NCI-H1092 treated with DMSO at 0.1 percent for 48 hours (cell line): ENCODE results near the gene DBH.

Experiments
- DNase-seq: peaks from one replicate; lab custom pipeline; 2025; lab: John Stamatoyannopoulos, UW

DBH gene

GRCh38 chr9:133635533-133636531 lies at the start of gene DBH:
Gene DBH (plus strand): TSS chr9:133636363. CDS start chr9:133636372, 9 bp downstream.
- no peak for DNase-seq

- DNase-seq: no peak
Measured at GRCh38 chr9:133587051-133587450, 49.1 kb upstream of the DBH start.

DNA sequence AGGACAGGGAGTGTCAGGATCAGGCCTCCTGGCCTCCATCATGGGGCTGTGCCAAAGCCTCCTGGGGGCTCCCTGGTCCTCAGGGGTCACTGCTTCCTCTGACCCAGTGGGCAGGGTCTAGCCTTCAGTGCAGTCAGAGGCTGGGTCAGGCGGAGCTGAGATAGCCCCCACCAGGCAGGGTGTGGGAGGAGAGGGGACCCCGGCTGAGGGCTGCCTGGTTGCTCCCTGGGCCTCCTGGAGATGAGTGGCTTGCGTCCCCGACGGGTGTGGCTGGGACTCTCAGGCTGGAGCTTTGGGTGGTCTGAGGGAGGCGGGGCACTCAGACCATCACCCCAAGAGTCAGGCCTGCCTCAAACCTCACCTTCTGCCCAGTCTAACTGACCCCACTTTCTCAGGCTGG lies 48.7 kb upstream of the DBH start:
- no peak for DNase-seq

GRCh38 chr9:133589454-133590227 lies 46.5 kb upstream of the DBH start:
- DNase-seq: no peak

DNA sequence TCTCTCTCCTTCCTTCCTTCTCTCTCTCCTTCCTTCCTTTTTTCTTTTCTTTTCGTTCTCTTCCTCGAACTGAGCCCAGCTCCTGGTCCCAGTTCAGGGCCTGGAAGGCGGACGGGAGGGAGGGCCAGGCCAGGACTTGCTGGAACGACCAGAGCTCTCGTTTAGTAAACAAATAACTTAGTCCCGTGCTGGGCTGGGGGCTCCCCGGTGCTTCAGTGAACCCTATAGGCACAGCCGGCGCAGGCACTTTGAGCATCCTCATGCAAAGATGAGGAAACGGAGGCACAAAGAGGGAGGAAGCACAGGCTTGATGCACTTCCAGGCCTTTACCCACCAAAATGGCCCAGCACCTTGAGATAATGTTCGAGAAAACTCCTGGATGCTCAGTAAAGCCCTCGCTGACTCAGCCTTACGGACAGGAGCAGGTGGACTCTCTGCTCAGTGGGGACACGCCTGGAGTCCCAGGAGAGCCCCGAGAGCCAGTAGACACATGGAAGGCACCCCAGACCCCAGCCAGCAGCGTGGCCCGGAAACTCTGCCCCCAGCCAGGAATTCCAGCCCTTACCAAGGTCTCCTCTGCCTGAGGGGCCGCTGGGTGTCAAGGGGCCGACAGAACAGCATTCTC lies 45.8 kb upstream of the DBH start:
- DNase-seq: no peak

DNA sequence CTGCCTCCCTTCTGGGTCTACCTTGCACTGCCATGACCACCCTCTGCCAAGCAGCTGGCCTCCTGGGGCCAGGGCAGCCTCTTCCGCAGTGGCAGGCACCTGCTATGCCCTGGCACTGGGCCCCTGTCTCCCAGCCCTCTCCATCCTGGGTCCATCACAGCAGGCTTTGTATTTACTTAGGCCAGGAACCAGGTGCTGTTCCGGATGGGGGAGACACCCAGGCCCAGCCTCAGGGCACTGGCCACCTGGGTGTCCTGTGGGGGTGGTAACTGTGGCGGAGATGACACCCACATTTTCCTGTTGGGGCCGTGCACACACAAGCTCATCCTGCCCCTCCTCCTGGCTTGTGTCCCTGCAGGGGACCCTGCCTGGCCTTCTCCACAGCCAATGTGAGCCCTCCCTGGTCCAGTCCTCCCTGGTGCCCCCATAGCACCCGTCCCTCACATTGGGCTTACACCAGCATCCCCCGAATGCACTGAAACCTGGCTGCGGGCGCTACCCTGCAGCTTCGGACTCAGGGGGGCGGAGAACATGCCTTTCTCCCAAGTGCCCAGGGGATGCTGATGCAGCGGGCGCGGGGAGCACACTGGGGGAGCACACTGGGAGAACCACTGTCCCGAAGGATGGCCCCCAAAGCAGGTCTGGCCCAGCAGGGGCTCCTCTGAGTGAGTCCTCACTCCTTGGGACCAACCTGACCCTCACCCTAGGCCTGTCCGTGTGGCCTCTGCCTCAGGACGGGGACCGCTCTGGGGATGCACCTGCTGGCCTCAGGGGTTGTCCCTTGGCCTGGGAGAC lies 44.9 kb upstream of the DBH start:
- DNase-seq: peak; percentile 87

DNA sequence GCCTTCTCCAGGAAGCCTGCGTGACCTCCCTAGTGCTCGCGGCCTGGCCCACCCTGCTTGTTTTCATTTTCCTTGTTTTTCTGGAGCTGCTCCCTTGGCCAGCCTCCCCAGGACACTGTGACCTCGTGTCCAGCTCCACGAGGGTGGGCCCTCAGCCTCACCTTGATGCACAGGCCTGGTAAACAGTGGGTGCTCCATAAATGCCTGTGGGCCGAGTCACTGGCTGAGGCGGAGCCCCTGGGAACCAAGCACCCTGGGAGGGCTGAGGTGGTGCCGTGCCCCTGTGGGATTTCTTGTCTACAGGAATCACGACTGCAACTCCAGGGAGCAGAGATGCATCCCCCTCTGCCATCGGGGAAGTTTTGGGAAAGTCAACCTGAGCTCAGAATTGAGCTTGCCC lies 44.2 kb upstream of the DBH start:
- DNase-seq: no peak

GRCh38 chr9:133592731-133593409 lies 43.3 kb upstream of the DBH start:
- DNase-seq: no peak

- DNase-seq: no peak
Measured at GRCh38 chr9:133593587-133594253, 42.4 kb upstream of the DBH start.

- DNase-seq: no peak
Measured at GRCh38 chr9:133594310-133594709, 41.9 kb upstream of the DBH start.

DNA sequence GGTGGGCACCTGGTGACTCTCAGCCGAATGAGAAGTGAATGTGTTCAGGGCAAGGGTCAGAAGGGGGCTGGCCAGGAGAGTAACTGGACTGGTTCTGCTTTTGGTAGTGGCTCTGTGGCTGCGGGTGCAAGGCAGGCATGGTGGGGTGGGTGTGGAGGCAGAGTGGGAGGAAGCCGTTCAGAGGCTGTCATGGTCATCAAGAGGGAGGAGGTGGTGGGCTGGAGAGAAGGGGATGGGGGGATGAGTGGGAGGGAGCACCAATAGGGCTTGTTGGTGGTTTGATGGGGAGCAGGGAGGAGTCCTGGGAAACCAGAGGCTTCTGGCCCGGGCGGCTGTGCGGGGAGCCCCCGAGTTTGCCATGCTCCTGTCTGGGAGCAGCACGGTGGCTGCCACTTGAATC lies 40.3 kb upstream of the DBH start:
- no peak for DNase-seq

DNA sequence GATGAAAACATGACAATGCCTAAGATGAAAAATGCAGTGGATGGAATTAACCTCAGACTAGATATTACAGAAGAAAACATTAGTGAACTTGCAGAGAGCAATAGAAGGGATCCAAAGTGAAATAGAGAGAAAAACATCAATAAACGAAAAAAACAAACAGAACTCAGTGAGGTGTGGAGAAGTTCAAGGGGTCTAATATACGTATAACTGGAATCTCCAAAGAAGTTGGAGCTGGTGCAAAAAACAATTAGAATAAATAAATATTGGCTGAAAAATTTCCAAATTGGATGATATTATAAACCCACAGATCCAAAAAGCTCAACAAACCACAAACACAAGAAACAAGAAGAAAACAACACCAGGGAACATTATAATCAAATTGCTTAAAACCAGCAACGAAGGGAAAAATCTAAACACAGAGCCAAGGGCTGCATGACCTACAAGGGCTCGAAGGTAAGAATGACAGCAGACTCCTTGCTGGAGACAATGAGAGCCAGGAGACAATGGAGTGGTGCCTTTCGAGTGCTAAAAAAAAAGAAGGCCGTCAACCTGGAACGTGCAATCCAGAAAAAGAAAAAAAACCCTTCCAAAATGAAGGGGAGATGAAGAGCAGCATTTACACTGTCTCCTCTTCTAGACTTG lies 38.7 kb upstream of the DBH start:
- no peak for DNase-seq

DNA sequence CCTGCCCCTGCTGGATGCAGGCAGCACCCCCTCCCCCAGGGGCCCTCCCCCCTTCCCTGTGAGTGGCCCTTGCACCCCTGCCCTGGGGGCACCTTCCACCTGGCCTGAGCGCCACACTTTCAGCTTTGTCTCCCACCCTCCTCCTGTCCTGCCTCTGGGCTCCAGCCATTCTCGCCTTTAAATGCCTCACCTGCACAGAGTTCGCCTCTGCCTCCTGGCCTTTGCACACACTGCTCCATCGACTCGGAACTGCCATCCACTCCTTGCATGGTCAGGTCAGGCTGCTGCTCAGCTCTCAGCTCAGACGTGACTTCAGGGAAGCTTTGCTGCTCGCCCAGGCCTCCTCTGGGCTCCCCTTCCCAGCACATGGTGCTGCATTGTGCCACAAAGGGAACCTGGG lies 37.2 kb upstream of the DBH start:
- DNase-seq: no peak

DNA sequence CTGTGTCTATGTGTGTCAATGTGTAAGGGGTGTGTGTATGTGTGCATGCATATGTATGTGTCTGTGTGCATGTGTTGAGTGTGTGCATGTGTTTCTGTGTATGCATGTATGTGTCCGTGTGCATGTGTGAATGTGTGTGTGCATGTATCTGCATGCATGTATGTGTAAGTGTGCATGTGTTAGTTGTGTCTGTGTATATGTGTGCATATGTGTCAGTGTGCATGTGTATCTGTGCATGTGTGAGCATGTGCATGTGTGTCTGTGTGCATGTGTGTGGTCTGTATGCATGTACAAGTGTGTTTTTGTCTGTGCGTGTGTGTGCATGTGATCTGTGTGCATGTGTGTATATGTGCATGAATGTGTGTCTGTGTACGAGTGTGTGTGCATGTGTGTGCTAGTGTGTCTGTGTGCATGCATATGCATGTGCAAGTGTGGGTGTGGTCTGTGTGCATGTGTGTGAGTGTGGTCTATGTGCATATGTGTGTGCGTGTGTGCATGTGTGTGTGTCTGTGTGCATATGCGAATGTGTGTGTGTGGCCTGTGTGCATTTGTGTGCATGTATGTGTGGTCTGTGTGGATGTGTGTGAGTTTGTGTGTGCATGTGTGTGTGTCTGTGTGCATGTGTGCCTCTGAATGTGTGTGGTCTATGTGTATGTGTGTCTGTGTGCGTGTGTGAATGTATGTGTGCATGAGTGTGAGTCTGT lies 36.5 kb upstream of the DBH start:
- DNase-seq: no peak

- no peak for DNase-seq
Measured at GRCh38 chr9:133600739-133601138, 35.4 kb upstream of the DBH start.

- no peak for DNase-seq
Measured at GRCh38 chr9:133601746-133602145, 34.4 kb upstream of the DBH start.

DNA sequence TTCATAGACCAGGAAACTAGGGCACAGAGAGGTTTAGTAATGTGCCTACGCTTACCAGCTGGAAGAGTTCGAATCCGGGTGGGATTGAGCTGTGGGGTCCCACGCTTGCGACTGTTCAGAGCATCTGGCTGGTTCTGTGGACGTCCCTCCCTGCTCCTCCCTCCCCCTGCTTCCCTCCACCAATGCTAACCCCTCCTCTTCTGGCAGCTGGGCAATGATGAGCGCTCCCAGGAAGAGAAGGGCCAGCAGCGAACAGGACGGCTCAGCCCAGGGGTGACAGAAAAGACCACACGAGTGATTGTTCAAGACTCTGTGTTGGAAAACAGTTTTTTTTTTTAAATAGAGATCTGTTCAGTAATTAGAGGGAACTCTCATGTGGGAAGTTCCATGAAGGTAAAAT lies 33.9 kb upstream of the DBH start:
- DNase-seq: no peak

GRCh38 chr9:133603135-133603927 lies 32.8 kb upstream of the DBH start:
- DNase-seq: no peak

GRCh38 chr9:133604214-133604613 lies 31.9 kb upstream of the DBH start:
- DNase-seq: no peak
